ENCODE results near the gene ISCU. TPM values are rescaled to one million over a fixed set of nuclear protein-coding genes. Genes with fewer than 3 reads are reported as not detected.

ISCU gene
- total and polyA plus RNA-seq, 9 of the 15 experiments (the other 6 are each of a cell fraction or from before 2014, with no cell fraction given) = 15.9 to 92.5 (median 77.3) TPM

GRCh38 chr12:108592033-108592909 lies 29.9 kb downstream of the ISCU start:
- Histone ChIP-seq H3K4me3 (no peak overlapping the region), H3K9me1 (ENCODE audit: control insufficient read depth, insufficient read depth, low read length) (no peaks in the 10 kb centered on the region), H3K4me1 (replicated peaks in 1 of 2; ENCODE audit: control insufficient read depth in 2 of 2, insufficient read depth in 2 of 2, low read length in 2 of 2) (peaks cover 0 to 28% of the 10 kb centered on the region in 2 experiments; a peak in 1 of 5 replicates), H3K27ac (ENCODE audit: extremely low read depth, low read depth, low read length) (no peak overlapping the region), H3K9ac (ENCODE audit: insufficient read depth in 1 of 2, low read depth in 2 of 2, low read length in 2 of 2) (no peak overlapping the region), H4K20me1 (replicated peaks; ENCODE audit: control insufficient read depth, insufficient read depth, low read length) (no peaks in the 10 kb centered on the region), H3K9me3 (replicated peaks; ENCODE audit: control insufficient read depth, insufficient read depth, low read depth, low read length) (no peaks in the 10 kb centered on the region), H3K27me3 (ENCODE audit: control insufficient read depth in 2 of 2, insufficient read depth in 2 of 2, low read length in 2 of 2) (peaks cover 0 to 16% of the 10 kb centered on the region in 2 experiments; a peak in 2 of 5 replicates), H3K4me2 (ENCODE audit: insufficient read depth, low read length) (no peak overlapping the region), H3K79me2 (ENCODE audit: control insufficient read depth, insufficient read depth, low read length) (no peaks in the 10 kb centered on the region), H2AFZ (ENCODE audit: low read depth, low read length) (no peak overlapping the region), H3K36me3 (ENCODE audit: control insufficient read depth, insufficient read depth, low read length) (no peaks in the 10 kb centered on the region)
- CTCF ChIA-PET (ENCODE audit: low intra/inter-chr PET ratio) = no interaction called here
- 50% methylated on average over 22 of the region's 25 CpGs for WGBS (ENCODE audit: insufficient coverage, low coverage, missing lambda C conversion rate)
- BruUV-seq (replicated peaks) = no TSS peak
- ATAC-seq = no peak
- DNase-seq (ENCODE audit: extremely low read depth in 1 of 4, low spot score in 3 of 4) = no peak
- POLR2A ChIA-PET = no interaction called here
- TF ChIP-seq NEUROD1 (IDR thresholded peaks at IDR 0.05; ENCODE audit: borderline replicate concordance, low read depth, low read length, partially characterized antibody) (no peak), PTBP1 (IDR thresholded peaks at IDR 0.05; ENCODE audit: low read depth, low read length) (0 out of 2 replicates have a peak, but pooled peaks have one; percentile 31), ADNP (tag; IDR thresholded peaks at IDR 0.05) (peak; percentile 88), KDM1A (IDR thresholded peaks at IDR 0.05) (peak; percentile 42 to 56; a peak in 2 of 4 replicates), RCOR1 (IDR thresholded peaks at IDR 0.05; ENCODE audit: borderline replicate concordance in 1 of 2, low read depth in 2 of 2, low read length in 2 of 2) (0 out of 4 replicates have a peak, but pooled peaks of 1 of the 2 experiments have one; percentile 5), BCOR (IDR thresholded peaks at IDR 0.05) (peak; percentile 85), ZBTB34 (CRISPR knock-in tag; IDR thresholded peaks at IDR 0.05) (no peak), RBM25 (IDR thresholded peaks at IDR 0.05; ENCODE audit: low read depth, low read length, severe bottlenecking) (peak; percentile 89), ZKSCAN8 (CRISPR knock-in tag; IDR thresholded peaks at IDR 0.05) (peak; percentile 92), ZNF121 (CRISPR knock-in tag; conservative IDR thresholded peaks at IDR 0.05) (peak; percentile 69), ARID3A (IDR thresholded peaks at IDR 0.05; ENCODE audit: borderline replicate concordance, low read depth, low read length) (no peak), HDAC2 (IDR thresholded peaks at IDR 0.05) (0 out of 2 replicates have a peak, but pooled peaks have one; percentile 23), XRCC3 (IDR thresholded peaks at IDR 0.05) (no peak), ARHGAP35 (IDR thresholded peaks at IDR 0.05; ENCODE audit: partially characterized antibody) (no peak), DEAF1 (CRISPR knock-in tag; IDR thresholded peaks at IDR 0.05) (no peak)
- no peak for FAIRE-seq
- in situ Hi-C loops (cut with MboI) (no loop called here), intact Hi-C loops (cut with micrococcal nuclease) (no loop called here)
